Skin of body (tissue), 3 donors: ENCODE data around the gene GALNT17. TPM values are rescaled to one million over a fixed set of nuclear protein-coding genes. Genes with fewer than 3 reads are reported as not detected.
"Not testable (repeated sequence)": the region's sequence is repeated elsewhere in the genome, so short reads cannot be mapped to it uniquely, and the experiment has no call there.

Experiments
- DNase-seq: peaks from one replicate; lab custom pipeline; 2025; lab: John Stamatoyannopoulos, UW
- small RNA-seq: library from RNA; depleted of rRNA; stranded (forward); fragments of <200 nt; gene quantifications from one replicate; pipeline ENCODE3, GENCODE V24; 2014; ENCODE audit warnings: low replicate concordance
- total RNA-seq: library from RNA; depleted of rRNA; stranded (reverse); fragments of >200 nt; gene quantifications from one replicate; pipeline ENCODE4 v1.2.3, GENCODE V29; 2014

GALNT17 gene
- total RNA-seq, 1 donor from 2014 or later: 6.3 TPM

GRCh38 chr7:71733107-71733870 lies 601.3 kb downstream of the GALNT17 start:
- DNase-seq: peak; percentile 27

- peak; percentile 29 for DNase-seq
Measured at GRCh38 chr7:71735961-71736556, 604.1 kb downstream of the GALNT17 start.

DNA sequence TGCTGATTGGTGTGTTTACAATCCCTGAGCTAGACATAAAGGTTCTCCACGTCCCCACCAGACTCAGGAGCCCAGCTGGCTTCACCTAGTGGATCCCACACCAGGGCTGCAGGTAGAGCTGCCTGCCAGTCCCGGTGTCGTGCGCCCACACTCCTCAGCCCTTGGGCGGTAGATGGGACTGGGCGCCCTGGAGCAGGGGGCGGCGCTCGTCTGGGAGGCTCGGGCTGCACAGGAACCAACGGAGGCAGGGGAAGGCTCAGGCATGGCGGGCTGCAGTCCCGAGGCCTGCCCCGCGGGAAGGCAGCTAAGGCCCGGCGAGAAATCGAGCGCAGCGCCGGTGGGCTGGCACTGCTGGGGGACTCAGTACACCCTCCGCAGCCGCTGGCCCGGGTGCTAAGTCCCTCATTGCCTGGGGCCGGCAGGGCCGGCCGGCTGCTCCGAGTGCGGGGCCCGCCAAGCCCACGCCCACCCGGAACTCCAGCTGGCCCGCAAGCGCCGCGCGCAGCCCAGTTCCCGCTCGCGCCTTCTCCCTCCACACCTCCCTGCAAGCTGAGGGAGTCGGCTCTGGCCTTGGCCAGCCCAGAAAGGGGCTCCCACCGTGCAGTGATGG lies 606.1 kb downstream of the GALNT17 start:
- not testable (repeated sequence) for DNase-seq

DNA sequence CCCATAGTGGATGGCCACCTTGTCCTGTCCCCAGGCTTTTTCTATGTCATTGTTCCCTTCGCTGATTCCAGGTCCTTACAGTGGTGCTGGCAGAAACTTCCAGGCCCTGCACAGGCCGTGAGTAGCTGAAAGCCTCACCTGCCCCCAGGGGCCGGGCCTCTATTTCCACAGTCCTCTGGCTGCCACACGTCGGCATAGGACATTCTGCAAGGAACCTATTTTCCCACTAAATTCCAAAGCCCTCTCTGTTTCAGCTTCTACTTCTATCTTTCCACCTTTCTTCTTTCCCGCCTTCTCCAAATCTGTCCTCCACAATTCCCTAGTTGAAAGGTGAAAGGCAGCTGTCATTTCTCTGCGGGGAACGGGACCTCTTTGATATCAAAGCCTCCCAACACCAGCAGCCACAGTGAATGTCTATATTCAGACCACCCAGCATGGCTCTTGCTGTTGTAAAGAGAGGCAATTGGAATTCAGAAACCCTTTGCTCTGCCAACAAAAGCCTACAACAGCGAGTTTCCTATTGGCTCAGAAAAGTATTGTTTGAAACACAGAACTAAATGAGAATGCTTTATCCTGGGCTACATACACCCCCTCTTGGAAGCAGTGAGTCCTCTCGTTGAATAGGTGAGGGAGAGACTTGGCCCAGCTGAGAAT lies 607.7 kb downstream of the GALNT17 start:
- DNase-seq: no peak

GRCh38 chr7:71740174-71740560 lies 608.2 kb downstream of the GALNT17 start:
- no peak for DNase-seq

- DNase-seq: no peak
Measured at GRCh38 chr7:71746006-71746405, 614.1 kb downstream of the GALNT17 start.

- DNase-seq: no peak
Measured at GRCh38 chr7:71750290-71750689, 618.3 kb downstream of the GALNT17 start.

DNA sequence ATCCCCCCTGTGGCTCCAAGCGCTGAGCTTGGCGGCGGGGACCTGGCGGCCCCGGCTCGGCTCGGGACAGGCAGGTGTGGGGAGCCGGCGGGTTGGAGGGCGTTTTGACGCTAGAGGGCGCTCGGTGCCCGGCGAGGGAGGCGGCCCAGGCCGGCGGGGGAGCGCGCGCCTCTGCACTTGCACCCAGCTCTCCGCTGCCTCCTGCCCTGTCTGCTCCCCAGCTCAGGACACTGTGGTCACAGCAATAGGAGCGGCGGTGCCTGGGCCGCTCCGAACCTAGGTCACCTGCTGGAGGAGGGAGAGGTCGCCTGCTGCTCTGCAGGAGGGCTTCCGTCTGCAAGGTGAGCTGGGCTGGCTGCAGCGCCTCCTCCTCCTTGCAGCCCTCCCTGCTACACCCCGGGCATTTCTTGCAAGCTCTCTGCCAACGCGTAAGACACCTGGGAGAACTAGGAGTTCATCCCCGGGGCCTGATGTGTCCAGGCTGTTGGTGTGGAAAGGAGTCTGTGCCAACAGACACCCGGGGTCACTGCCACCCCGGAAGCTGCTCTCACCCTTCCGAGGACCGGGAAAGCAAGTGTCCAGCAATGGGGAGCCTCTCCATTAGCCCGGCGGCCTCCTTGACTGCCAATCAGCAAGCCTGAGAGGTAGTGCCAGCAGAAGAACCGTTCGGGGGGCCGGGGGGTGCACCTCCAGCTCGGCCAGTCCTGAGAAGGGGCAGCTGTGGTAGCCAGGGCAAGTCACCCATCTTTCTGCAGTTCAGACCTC lies 620.4 kb downstream of the GALNT17 start:
- no peak for DNase-seq

GRCh38 chr7:71753236-71753635 lies 621.3 kb downstream of the GALNT17 start:
- DNase-seq: no peak

DNA sequence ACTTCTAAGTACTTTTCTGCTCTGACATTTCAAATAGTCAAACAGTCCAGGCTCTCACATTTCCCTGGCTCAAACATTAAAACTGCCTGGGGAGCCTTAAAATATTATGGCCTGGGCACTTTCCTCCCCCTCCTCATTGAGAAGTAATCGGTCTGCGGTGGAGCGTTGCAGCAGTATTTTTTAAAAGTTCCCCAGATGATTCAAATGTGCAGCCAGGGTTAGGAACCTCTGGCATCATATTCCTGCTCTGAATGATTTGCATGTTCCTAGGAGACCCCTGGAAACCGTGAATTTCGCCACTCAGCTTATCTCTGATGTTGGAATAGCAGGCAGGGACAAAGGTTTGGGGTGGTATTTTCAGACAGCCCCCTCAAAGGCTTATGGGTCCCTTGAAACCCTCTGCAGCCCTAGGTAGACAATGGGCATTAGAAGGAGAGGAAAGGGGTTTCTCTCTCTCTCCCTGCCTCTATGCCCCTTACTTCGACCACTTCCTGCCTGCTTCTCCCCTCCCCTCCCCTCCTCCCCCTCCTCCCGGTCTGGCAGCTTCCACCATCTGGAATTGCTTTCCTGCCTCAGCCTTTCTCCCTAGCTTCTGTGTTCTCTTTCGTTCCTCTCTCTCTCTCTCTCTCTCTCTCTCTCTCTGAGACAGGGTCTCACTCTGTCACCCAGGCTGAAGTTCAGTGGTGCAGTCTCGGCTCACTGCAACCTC lies 622.2 kb downstream of the GALNT17 start:
- DNase-seq: no peak

DNA sequence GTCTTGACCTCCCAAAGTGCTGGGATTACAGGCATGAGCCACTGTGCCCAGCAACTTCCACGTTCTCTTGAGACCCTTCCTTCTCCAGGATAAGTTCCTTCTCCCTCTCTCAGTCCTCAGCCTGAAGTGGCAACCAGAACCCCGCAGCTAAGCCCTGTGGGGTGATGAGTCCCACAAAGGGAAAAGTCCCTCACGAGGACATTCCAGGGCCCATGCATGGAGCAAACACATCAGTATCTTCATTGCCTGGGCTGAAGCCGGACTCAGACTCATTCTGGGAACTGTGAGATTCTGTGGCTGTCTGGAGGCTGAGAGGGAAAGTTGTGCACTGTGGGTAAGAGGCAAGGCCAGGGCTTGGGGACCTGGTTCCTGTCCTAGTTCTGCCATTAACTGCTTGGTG lies 622.9 kb downstream of the GALNT17 start:
- DNase-seq: no peak

GRCh38 chr7:71761336-71761735 lies 629.4 kb downstream of the GALNT17 start:
- no peak for DNase-seq

Small RNA genes lying within 50 kb of the gene (small RNA-seq; reads per million reads assigned to genes)
- not detected for gene MIR3914-1
- gene RN7SKP75: not detected
